GM12892 (cell line): Measurements from ENCODE around the gene DCUN1D5.

ENCODE experiments used
- POLR2A ChIP-seq: IDR thresholded peaks from 2 replicates; pipeline ENCODE4 v1.6.1; 2011; ENCODE audit warnings: low read depth, low read length, control low read depth
- TAF1 ChIP-seq: IDR thresholded peaks from 2 replicates; pipeline ENCODE4 v1.6.1; 2011; ENCODE audit warnings: low read depth, mild to moderate bottlenecking, control low read depth, low read length, borderline replicate concordance

GRCh38 chr11:103043826-103044678, 47.9 kb downstream of the DCUN1D5 start:
- TF ChIP-seq POLR2A (no peak), TAF1 (no peak)
